GM12878 (cell line): ENCODE measurements around the gene ISL1. TPM values are rescaled to one million over a fixed set of nuclear protein-coding genes. Genes with fewer than 3 reads are reported as not detected.

Experiments
- ATAC-seq: fragments of 200-7000 bp; cut with Tn5 transposase; 3 replicates; pipeline ENCODE4 v1.9.1; 2020; ENCODE audit warnings: mild to moderate bottlenecking, moderate library complexity
- BruUV-seq: library from RNA; stranded (reverse); fragments of 400-500 nt; replicated peaks from 2 replicates; lab custom pipeline; 2021; lab: Mats Ljungman, UMichigan
- CTCF ChIA-PET: fragments of 300-600 bp; sonication (Branson Sonifier 250); formaldehyde crosslinking; extraction: SDS; loops from one replicate; lab custom pipeline; 2021; ENCODE audit warnings: inconsistent platforms; lab: Yijun Ruan, JAX
- POLR2A ChIA-PET: fragments of 350-600 bp; formaldehyde crosslinking; extraction: SDS; loops from one replicate; lab custom pipeline; 2021; ENCODE audit warnings: inconsistent platforms; lab: Charles Lee
- RAD21 ChIA-PET: fragments of 300-600 bp; sonication (Branson Sonifier 250); formaldehyde crosslinking; loops from one replicate; lab custom pipeline; 2023; ENCODE audit warnings: antibody characterized with exemption; ENCODE audit not compliant: unreplicated experiment; lab: Charles Lee
- SMC1A ChIA-PET: fragments of 300-600 bp; sonication (Branson Sonifier 250); formaldehyde crosslinking; loops from one replicate; lab custom pipeline; 2023; ENCODE audit not compliant: unreplicated experiment, uncharacterized antibody; lab: Charles Lee
- DNase-seq: peaks from one replicate; pipeline ENCODE4 v3.0.0-alpha.2; 2011; ENCODE audit warnings: low read depth, low spot score
- FAIRE-seq: peaks from 3 replicates; lab custom pipeline; 2011; peaks lifted over from hg19 to GRCh38; lab: Jason Lieb, UNC
- H2AFZ ChIP-seq: 2 replicates; pipeline ENCODE4 v1.6.0; 2011; ENCODE audit warnings: low read depth, low read length, control low read depth; ENCODE audit not compliant: control insufficient read depth
- H3K27ac ChIP-seq: 2 replicates; pipeline ENCODE4 v1.5.1; 2011; ENCODE audit warnings: control low read depth; ENCODE audit not compliant: control insufficient read depth, insufficient read depth
- H3K27me3 ChIP-seq, 2 experiments: replicated peaks in 1 of 2; 2 replicates each; pipeline versions ENCODE4 v1.6.0 to v1.6.1; 2011; ENCODE audit warnings: low read length in 1 of 2; ENCODE audit not compliant: control insufficient read depth in 2 of 2, insufficient read depth in 2 of 2
- H3K36me3 ChIP-seq, 2 experiments: 2 replicates each; pipeline ENCODE4 v1.5.1; 2011; ENCODE audit warnings: low read length in 1 of 2; ENCODE audit not compliant: control insufficient read depth in 2 of 2, insufficient read depth in 2 of 2
- H3K4me1 ChIP-seq: 2 replicates; pipeline ENCODE4 v1.6.1; 2011; ENCODE audit warnings: mild to moderate bottlenecking, low read length, moderate library complexity, mixed read lengths; ENCODE audit not compliant: control insufficient read depth, insufficient read depth
- H3K4me2 ChIP-seq: 2 replicates; pipeline ENCODE4 v1.6.0; 2011; ENCODE audit warnings: control low read depth; ENCODE audit not compliant: control insufficient read depth, insufficient read depth
- H3K4me3 ChIP-seq: fragments of 200-600 bp; sonication (generic); 2 replicates; pipeline ENCODE4 v1.5.1; 2016
- H3K79me2 ChIP-seq: 2 replicates; pipeline ENCODE4 v1.6.0; 2011; ENCODE audit warnings: low read length; ENCODE audit not compliant: control insufficient read depth, insufficient read depth
- H3K9ac ChIP-seq: 2 replicates; pipeline ENCODE4 v1.8.0; 2011; ENCODE audit warnings: low read length, control low read depth, mixed read lengths; ENCODE audit not compliant: control insufficient read depth, insufficient read depth
- H3K9me3 ChIP-seq: replicated peaks from 3 replicates; pipeline ENCODE4 v1.5.1; 2011; ENCODE audit warnings: mild to moderate bottlenecking, low read length; ENCODE audit not compliant: control insufficient read depth, insufficient read depth
- H4K20me1 ChIP-seq: 2 replicates; pipeline ENCODE4 v1.6.0; 2011; ENCODE audit not compliant: control insufficient read depth, insufficient read depth
- BACH1 ChIP-seq: fragments of 450-650 bp; IDR thresholded peaks from 2 replicates; pipeline ENCODE4 v1.6.1; 2017; ENCODE audit warnings: mild to moderate bottlenecking, borderline replicate concordance
- NR2C1 ChIP-seq: fragments of 450-650 bp; IDR thresholded peaks from 2 replicates; pipeline ENCODE4 v1.6.1; 2017; ENCODE audit warnings: antibody characterized with exemption, mild to moderate bottlenecking, moderate library complexity
- SMAD5 ChIP-seq: IDR thresholded peaks from 2 replicates; pipeline ENCODE4 v1.6.1; 2016; ENCODE audit warnings: antibody characterized with exemption, low read depth
- STAT1 ChIP-seq: fragments of 450-650 bp; conservative IDR thresholded peaks from 2 replicates; pipeline ENCODE4 v1.6.1; 2014; ENCODE audit warnings: antibody characterized with exemption, mild to moderate bottlenecking
- USF2 ChIP-seq: IDR thresholded peaks from 2 replicates; pipeline ENCODE4 v1.6.1; 2011; ENCODE audit warnings: low read depth, low read length, improper control_type of control experiment, borderline replicate concordance
- YBX1 ChIP-seq: fragments of 450-650 bp; IDR thresholded peaks from 2 replicates; pipeline ENCODE4 v1.6.1; 2016; ENCODE audit warnings: antibody characterized with exemption
- in situ Hi-C: fragments of 300-500 bp; cut with MboI; formaldehyde crosslinking; loops from 9 replicates; pipeline ENCODE4 v1.14.3; 2018; ENCODE audit warnings: mixed read lengths
- intact Hi-C: fragments of 100-400 bp; cut with micrococcal nuclease; formaldehyde crosslinking; loops from one replicate; pipeline ENCODE4 v1.14.2; 2022; ENCODE audit not compliant: unreplicated experiment
- polyA plus RNA-seq, 11 experiments: library from polyadenylated mRNA; depleted of rRNA in 4 of 11; unstranded in 6 of 11; stranded (reverse) in 5 of 11; fragments of >200 nt; fragmentation: Nextera tagmentation in 4 of 11; fragmentation: Illumina TruSeq in 1 of 11; extraction: Ambion mirVana in 4 of 11; extraction: Trizol in 1 of 11; gene quantifications; 1 replicate in 1 of 11; 2 replicates in 10 of 11; pipeline versions ENCODE4 v1.2.1 to v1.2.3, GENCODE V29; 2011 to 2016; ENCODE audit warnings: inconsistent platforms in 2 of 11, missing spikeins in 2 of 11, low read depth in 1 of 11
- total RNA-seq, 4 experiments: library from RNA; depleted of rRNA in 3 of 4; stranded (reverse); fragments of >200 nt in 3 of 4; fragmentation: Illumina TruSeq in 1 of 4; extraction: Trizol in 1 of 4; gene quantifications; 2 replicates each; pipeline versions ENCODE4 v1.2.1 to v1.2.3, GENCODE V29; 2013 to 2021
- TF ChIP-seq, protein P1 (sequence below): fragments of 150-350 bp; IDR thresholded peaks from 2 replicates; pipeline ENCODE4 v1.6.1; 2016; ENCODE audit warnings: low read depth, low read length
- TF ChIP-seq, protein P2 (sequence below): IDR thresholded peaks from 2 replicates; pipeline ENCODE4 v1.6.1; 2011; ENCODE audit warnings: borderline replicate concordance, low read depth, mild to moderate bottlenecking, moderate library complexity, low read length; ENCODE audit not compliant: insufficient read depth, poor library complexity, severe bottlenecking
- TF ChIP-seq, protein P3 (sequence below): fragments of 450-650 bp; IDR thresholded peaks from 2 replicates; pipeline ENCODE4 v1.6.1; 2018; ENCODE audit warnings: borderline replicate concordance, mild to moderate bottlenecking; ENCODE audit not compliant: partially characterized antibody

ISL1 gene
- total and polyA plus RNA-seq, 10 of the 15 experiments (the other 5 are each of a cell fraction or from before 2014, with no cell fraction given) = 0.08 TPM; not detected in 9

- no TSS peak for BruUV-seq
- ChIA-PET RAD21 (no interaction called here), CTCF (no interaction called here), POLR2A (no interaction called here), SMC1A (no interaction called here)
- no peaks in the 10 kb centered on the region for H3K36me3 ChIP-seq
- no peak for ATAC-seq
- in situ Hi-C loops (no loop called here), intact Hi-C loops (no loop called here)
- H3K4me1 ChIP-seq = no peaks in the 10 kb centered on the region
- no peaks in the 10 kb centered on the region for H3K9me3 ChIP-seq
- H3K79me2 ChIP-seq = no peaks in the 10 kb centered on the region
- FAIRE-seq = no peak
- DNase-seq = no peak
- H3K4me2 ChIP-seq = no peak overlapping the region
- no peak overlapping the region for H2AFZ ChIP-seq
- H4K20me1 ChIP-seq = no peaks in the 10 kb centered on the region
- H3K4me3 ChIP-seq = no peak overlapping the region
- H3K27ac ChIP-seq = no peak overlapping the region
- H3K9ac ChIP-seq = no peak overlapping the region
- TF ChIP-seq STAT1 (no peak), SMAD5 (no peak), NR2C1 (no peak), USF2 (no peak), YBX1 (no peak), BACH1 (no peak)
- TF ChIP-seq, protein P1, sequence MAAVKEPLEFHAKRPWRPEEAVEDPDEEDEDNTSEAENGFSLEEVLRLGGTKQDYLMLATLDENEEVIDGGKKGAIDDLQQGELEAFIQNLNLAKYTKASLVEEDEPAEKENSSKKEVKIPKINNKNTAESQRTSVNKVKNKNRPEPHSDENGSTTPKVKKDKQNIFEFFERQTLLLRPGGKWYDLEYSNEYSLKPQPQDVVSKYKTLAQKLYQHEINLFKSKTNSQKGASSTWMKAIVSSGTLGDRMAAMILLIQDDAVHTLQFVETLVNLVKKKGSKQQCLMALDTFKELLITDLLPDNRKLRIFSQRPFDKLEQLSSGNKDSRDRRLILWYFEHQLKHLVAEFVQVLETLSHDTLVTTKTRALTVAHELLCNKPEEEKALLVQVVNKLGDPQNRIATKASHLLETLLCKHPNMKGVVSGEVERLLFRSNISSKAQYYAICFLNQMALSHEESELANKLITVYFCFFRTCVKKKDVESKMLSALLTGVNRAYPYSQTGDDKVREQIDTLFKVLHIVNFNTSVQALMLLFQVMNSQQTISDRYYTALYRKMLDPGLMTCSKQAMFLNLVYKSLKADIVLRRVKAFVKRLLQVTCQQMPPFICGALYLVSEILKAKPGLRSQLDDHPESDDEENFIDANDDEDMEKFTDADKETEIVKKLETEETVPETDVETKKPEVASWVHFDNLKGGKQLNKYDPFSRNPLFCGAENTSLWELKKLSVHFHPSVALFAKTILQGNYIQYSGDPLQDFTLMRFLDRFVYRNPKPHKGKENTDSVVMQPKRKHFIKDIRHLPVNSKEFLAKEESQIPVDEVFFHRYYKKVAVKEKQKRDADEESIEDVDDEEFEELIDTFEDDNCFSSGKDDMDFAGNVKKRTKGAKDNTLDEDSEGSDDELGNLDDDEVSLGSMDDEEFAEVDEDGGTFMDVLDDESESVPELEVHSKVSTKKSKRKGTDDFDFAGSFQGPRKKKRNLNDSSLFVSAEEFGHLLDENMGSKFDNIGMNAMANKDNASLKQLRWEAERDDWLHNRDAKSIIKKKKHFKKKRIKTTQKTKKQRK = no peak
- TF ChIP-seq, protein P2, sequence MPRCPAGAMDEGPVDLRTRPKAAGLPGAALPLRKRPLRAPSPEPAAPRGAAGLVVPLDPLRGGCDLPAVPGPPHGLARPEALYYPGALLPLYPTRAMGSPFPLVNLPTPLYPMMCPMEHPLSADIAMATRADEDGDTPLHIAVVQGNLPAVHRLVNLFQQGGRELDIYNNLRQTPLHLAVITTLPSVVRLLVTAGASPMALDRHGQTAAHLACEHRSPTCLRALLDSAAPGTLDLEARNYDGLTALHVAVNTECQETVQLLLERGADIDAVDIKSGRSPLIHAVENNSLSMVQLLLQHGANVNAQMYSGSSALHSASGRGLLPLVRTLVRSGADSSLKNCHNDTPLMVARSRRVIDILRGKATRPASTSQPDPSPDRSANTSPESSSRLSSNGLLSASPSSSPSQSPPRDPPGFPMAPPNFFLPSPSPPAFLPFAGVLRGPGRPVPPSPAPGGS = no peak
- TF ChIP-seq, protein P3, sequence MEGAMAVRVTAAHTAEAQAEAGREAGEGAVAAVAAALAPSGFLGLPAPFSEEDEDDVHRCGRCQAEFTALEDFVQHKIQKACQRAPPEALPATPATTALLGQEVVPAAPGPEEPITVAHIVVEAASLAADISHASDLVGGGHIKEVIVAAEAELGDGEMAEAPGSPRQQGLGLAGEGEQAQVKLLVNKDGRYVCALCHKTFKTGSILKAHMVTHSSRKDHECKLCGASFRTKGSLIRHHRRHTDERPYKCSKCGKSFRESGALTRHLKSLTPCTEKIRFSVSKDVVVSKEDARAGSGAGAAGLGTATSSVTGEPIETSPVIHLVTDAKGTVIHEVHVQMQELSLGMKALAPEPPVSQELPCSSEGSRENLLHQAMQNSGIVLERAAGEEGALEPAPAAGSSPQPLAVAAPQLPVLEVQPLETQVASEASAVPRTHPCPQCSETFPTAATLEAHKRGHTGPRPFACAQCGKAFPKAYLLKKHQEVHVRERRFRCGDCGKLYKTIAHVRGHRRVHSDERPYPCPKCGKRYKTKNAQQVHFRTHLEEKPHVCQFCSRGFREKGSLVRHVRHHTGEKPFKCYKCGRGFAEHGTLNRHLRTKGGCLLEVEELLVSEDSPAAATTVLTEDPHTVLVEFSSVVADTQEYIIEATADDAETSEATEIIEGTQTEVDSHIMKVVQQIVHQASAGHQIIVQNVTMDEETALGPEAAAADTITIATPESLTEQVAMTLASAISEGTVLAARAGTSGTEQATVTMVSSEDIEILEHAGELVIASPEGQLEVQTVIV = no peak
- H3K27me3 ChIP-seq = no peaks in the 10 kb centered on the region
Observed at GRCh38 chr5:51439232-51439631, 56.0 kb downstream of the ISL1 start.
